ENCODE data around the gene CMTM4. TPM values are rescaled to one million over a fixed set of nuclear protein-coding genes. Genes with fewer than 3 reads are reported as not detected.

The CMTM4 gene
- total and polyA plus RNA-seq, 2 donors (not counting 1 experiment from before 2014, with no cell fraction given), result 0.06 to 0.59 TPM

GRCh38 chr16:66692341-66692740 lies 4.2 kb downstream of the CMTM4 start:
- POLR2A ChIA-PET, result no interaction called here
- peaks cover 16% of the 10 kb centered on the region for H3K4me1 Mint-ChIP-seq
- Histone ChIP-seq H3K4me2 (replicated peaks; ENCODE audit: low read depth, low read length, poor library complexity, severe bottlenecking) (no peak overlapping the region), H3K9ac (ENCODE audit: low read length) (no peak overlapping the region), H3K9me3 (ENCODE audit: control extremely low read depth in 1 of 3, control insufficient read depth in 2 of 3, insufficient read depth in 1 of 3, low read length in 2 of 3) (peaks cover 0 to 10% (median 0%) of the 10 kb centered on the region in 3 donors), H4K20me1 (ENCODE audit: control insufficient read depth, insufficient read depth, low read length, poor library complexity, severe bottlenecking) (no peaks in the 10 kb centered on the region), H3K27me3 (replicated peaks in 1 of 4; ENCODE audit: control extremely low read depth in 1 of 4, control insufficient read depth in 3 of 4, insufficient read depth in 4 of 4, low read length in 3 of 4) (peaks cover 0 to 54% (median 34%) of the 10 kb centered on the region in 4 experiments), H3K4me1 (ENCODE audit: control insufficient read depth in 2 of 2, insufficient read depth in 2 of 2, low read length in 2 of 2) (peaks cover 15 to 16% of the 10 kb centered on the region in 2 donors), H2AFZ (ENCODE audit: insufficient read depth, low read depth, low read length, poor library complexity, severe bottlenecking) (no peak overlapping the region), H3K4me3 (ENCODE audit: control extremely low read depth in 1 of 5, extremely low read depth in 1 of 5, insufficient read depth in 1 of 5, low read depth in 2 of 5, low read length in 4 of 5) (no peak overlapping the region), H3K79me2 (ENCODE audit: control insufficient read depth, insufficient read depth, low read length) (no peaks in the 10 kb centered on the region), H3K27ac (ENCODE audit: low read length in 2 of 2) (no peak overlapping the region), H3K36me3 (replicated peaks in 1 of 2; ENCODE audit: control extremely low read depth in 1 of 2, control insufficient read depth in 1 of 2, extremely low read depth in 1 of 2, insufficient read depth in 2 of 2, low read length in 1 of 2) (no peaks in the 10 kb centered on the region)
- ATAC-seq (ENCODE audit: low read depth), result no peak
- no peak for TF ChIP-seq EZH2 (IDR thresholded peaks at IDR 0.05; ENCODE audit: borderline replicate concordance, insufficient read depth, low read depth, low read length, poor library complexity, severe bottlenecking)
- TF ChIP-seq, protein P1, sequence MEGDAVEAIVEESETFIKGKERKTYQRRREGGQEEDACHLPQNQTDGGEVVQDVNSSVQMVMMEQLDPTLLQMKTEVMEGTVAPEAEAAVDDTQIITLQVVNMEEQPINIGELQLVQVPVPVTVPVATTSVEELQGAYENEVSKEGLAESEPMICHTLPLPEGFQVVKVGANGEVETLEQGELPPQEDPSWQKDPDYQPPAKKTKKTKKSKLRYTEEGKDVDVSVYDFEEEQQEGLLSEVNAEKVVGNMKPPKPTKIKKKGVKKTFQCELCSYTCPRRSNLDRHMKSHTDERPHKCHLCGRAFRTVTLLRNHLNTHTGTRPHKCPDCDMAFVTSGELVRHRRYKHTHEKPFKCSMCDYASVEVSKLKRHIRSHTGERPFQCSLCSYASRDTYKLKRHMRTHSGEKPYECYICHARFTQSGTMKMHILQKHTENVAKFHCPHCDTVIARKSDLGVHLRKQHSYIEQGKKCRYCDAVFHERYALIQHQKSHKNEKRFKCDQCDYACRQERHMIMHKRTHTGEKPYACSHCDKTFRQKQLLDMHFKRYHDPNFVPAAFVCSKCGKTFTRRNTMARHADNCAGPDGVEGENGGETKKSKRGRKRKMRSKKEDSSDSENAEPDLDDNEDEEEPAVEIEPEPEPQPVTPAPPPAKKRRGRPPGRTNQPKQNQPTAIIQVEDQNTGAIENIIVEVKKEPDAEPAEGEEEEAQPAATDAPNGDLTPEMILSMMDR (IDR thresholded peaks at IDR 0.05), result no peak
- H3K4me3 Mint-ChIP-seq, result no peak overlapping the region
- DNase-seq, result no peak
- intact Hi-C loops (cut with micrococcal nuclease), result no loop called here
- CTCF ChIA-PET, result interaction anchor here (1.3 kb wide), 1 partner anchor 41 kb away, joined by 3 read pairs; no protein-coding TSS in a partner anchor
- H3K27ac Mint-ChIP-seq, result no peak overlapping the region
- peaks cover 57% of the 10 kb centered on the region for H3K27me3 Mint-ChIP-seq
- 79% methylated on average over 6 of the region's 6 CpGs for WGBS (ENCODE audit: insufficient coverage)
- H3K9me3 Mint-ChIP-seq (ENCODE audit: insufficient read depth), result no peaks in the 10 kb centered on the region

DNA sequence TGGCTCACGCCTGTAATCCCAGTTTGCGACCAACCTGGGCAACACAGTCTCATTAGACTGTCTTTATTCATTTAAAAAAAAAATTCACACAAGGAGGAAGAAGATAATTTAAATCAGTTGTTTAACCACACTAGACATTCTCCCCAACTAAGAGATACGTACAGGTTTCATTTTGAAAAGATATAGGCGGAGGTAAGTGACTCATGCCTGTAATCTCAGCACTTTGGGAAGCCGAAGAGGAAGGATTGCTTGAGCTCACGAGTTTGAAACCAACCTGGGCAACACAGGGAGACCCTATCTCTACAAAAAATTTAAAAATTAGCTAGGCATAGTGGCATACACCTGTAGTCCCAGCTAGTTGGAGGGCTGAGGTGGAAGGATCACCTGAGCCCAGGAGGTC lies 5.3 kb downstream of the CMTM4 start:
- H3K27ac Mint-ChIP-seq, result no peak overlapping the region
- Histone ChIP-seq H3K27me3 (replicated peaks in 1 of 4; ENCODE audit: control extremely low read depth in 1 of 4, control insufficient read depth in 3 of 4, insufficient read depth in 4 of 4, low read length in 3 of 4) (peaks cover 0 to 49% (median 32%) of the 10 kb centered on the region in 4 experiments), H3K4me3 (ENCODE audit: control extremely low read depth in 1 of 5, extremely low read depth in 1 of 5, insufficient read depth in 1 of 5, low read depth in 2 of 5, low read length in 4 of 5) (no peak overlapping the region), H3K9me3 (ENCODE audit: control extremely low read depth in 1 of 3, control insufficient read depth in 2 of 3, insufficient read depth in 1 of 3, low read length in 2 of 3) (peaks cover 0 to 10% (median 0%) of the 10 kb centered on the region in 3 donors), H4K20me1 (ENCODE audit: control insufficient read depth, insufficient read depth, low read length, poor library complexity, severe bottlenecking) (no peaks in the 10 kb centered on the region), H3K4me2 (replicated peaks; ENCODE audit: low read depth, low read length, poor library complexity, severe bottlenecking) (no peak overlapping the region), H3K27ac (ENCODE audit: low read length in 2 of 2) (no peak overlapping the region), H3K79me2 (ENCODE audit: control insufficient read depth, insufficient read depth, low read length) (no peaks in the 10 kb centered on the region), H3K9ac (ENCODE audit: low read length) (no peak overlapping the region), H3K4me1 (ENCODE audit: control insufficient read depth in 2 of 2, insufficient read depth in 2 of 2, low read length in 2 of 2) (peaks cover 10 to 11% of the 10 kb centered on the region in 2 donors), H3K36me3 (replicated peaks in 1 of 2; ENCODE audit: control extremely low read depth in 1 of 2, control insufficient read depth in 1 of 2, extremely low read depth in 1 of 2, insufficient read depth in 2 of 2, low read length in 1 of 2) (no peaks in the 10 kb centered on the region), H2AFZ (ENCODE audit: insufficient read depth, low read depth, low read length, poor library complexity, severe bottlenecking) (no peak overlapping the region)
- CTCF ChIA-PET, result no interaction called here
- peaks cover 55% of the 10 kb centered on the region for H3K27me3 Mint-ChIP-seq
- DNase-seq (no peak), ATAC-seq (ENCODE audit: low read depth) (no peak)
- H3K4me1 Mint-ChIP-seq, result peaks cover 10% of the 10 kb centered on the region
- H3K9me3 Mint-ChIP-seq (ENCODE audit: insufficient read depth), result no peaks in the 10 kb centered on the region
- POLR2A ChIA-PET, result interaction anchor here (0.6 kb wide), 1 partner anchor 35 kb away, joined by 3 read pairs; no protein-coding TSS in a partner anchor
- H3K4me3 Mint-ChIP-seq, result no peak overlapping the region
- WGBS (ENCODE audit: insufficient coverage), result 100% methylated on average over 1 of the region's 6 CpGs
- intact Hi-C loops (cut with micrococcal nuclease), result no loop called here
- TF ChIP-seq EZH2 (IDR thresholded peaks at IDR 0.05; ENCODE audit: borderline replicate concordance, insufficient read depth, low read depth, low read length, poor library complexity, severe bottlenecking), result no peak
- TF ChIP-seq, protein P1 (IDR thresholded peaks at IDR 0.05), result no peak

Data from B cell (primary cell).